Kidney tubule cell (primary cell): ENCODE results near the gene SEC14L1.

Experiments used
- DNase-seq: peaks from one replicate; pipeline ENCODE4 v3.0.0-alpha.2; 2018; ENCODE audit warnings: low spot score

SEC14L1 gene

DNA sequence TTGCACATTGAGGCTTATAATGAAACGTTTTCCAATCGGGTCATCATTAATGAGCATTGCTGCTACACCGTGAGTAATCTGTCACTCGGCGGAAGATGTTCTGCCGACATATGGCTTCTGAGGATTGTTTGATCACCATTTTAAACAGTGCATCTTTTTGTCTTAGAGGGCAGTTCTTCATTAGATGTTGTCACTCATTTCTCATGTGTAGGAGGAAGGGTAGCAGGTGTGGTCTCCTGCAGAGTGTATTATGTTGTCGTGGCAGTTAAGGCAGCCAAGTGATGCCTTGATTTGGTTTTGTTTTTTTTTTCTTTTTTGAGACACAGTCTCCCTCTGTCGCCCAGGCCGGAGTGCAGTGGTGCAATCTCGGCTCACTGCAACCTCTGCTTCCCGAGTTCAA, 50.5 kb downstream of the SEC14L1 start:
- DNase-seq: no peak

GRCh38 chr17:77193653-77194052, 52.9 kb downstream of the SEC14L1 start:
- DNase-seq: no peak

DNA sequence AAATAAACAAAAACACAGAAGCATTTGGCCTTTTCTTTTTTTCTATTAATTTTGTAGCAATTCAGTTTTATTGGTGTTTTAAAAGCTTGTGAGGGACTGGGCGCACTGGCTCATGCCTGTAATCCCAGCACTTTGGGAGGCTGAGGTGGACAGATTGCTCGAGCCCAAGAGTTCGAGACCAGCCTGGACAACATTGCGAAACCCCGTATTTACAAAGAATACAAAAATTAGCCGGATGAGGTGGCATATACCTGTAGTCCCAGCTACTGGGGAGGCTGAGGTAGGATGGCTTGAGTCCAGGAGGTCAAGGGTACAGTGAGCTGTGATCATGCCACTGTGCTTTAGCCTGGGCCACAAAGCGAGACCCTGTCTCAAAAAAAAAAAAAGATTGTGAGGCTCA, 53.4 kb downstream of the SEC14L1 start:
- no peak for DNase-seq

DNA sequence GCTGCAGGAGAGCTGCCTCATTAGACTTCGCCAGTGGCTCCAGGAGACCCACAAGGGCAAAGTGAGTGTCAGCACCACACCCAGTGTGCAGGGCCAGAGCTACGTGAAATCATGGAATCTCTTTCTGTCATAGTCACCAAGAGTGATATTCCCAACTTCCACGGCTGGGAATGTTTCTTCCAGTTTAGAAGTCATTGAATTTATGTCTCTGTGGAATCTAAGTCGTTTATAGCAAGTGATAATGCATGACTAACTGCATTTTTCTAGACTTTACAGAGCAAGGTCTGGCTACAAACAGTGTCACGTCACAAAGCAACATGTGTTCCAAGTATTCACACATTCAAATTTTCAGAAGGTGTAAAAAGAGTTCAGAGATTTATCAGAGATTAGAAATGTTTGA, 55.5 kb downstream of the SEC14L1 start:
- DNase-seq: no peak

GRCh38 chr17:77197115-77197514, 56.3 kb downstream of the SEC14L1 start:
- no peak for DNase-seq

- no peak for DNase-seq
Observed at GRCh38 chr17:77200711-77201110, 59.9 kb downstream of the SEC14L1 start.

- DNase-seq: no peak
Observed at GRCh38 chr17:77203436-77203835, 62.7 kb downstream of the SEC14L1 start.

GRCh38 chr17:77203846-77204245, 63.1 kb downstream of the SEC14L1 start:
- DNase-seq: no peak

DNA sequence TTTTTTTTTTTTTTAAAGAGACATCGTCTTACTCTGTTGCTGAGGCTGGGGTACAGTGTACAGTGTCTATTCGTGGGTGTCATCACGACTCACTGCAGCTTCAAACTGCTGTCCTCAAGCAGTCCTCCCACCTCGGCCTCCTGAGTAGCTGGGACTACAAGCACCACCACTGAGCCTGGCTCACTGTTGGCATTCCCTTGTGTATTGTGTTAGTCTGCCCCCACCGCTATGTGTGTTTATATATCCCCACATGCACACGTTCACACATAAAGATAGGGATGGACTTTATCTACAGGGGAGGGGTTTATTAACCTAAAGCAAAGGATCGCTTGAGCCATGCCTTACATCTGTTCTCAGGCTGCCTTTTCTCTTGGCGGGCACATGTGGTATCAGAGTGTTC, 63.8 kb downstream of the SEC14L1 start:
- no peak for DNase-seq

GRCh38 chr17:77205396-77206125, 64.8 kb downstream of the SEC14L1 start:
- no peak for DNase-seq

DNA sequence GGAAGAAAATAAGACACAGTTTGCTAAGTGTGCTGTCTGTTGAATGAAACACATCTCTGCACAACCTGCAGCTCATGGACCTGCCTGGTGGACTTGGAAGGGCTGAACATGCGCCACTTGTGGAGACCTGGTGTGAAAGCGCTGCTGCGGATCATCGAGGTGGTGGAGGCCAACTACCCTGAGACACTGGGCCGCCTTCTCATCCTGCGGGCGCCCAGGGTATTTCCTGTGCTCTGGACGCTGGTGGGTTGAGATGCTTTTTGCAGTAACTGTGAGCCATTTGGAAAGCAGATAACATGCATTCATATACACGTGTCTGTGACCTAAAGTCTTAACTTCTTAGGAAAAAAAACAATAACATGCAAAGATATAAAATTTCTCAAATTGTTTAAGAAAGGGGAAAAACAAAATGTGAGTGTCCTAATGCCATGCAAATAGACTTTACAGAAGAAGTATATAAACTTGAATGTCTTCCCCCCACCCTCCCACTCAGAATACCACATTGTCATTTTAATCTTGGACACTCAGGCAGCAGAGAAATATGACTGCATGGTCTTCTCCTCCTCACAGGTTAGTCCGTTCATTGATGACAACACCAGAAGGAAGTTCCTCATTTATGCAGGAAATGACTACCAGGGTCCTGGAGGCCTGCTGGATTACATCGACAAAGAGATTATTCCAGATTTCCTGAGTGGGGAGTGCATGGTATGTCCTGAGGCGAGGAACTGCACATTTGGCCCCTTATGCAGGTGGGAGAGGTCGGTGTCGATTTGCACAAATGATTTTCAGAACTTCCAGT, 65.6 kb downstream of the SEC14L1 start:
- DNase-seq: no peak

GRCh38 chr17:77207689-77208216, 67.0 kb downstream of the SEC14L1 start:
- DNase-seq: no peak

DNA sequence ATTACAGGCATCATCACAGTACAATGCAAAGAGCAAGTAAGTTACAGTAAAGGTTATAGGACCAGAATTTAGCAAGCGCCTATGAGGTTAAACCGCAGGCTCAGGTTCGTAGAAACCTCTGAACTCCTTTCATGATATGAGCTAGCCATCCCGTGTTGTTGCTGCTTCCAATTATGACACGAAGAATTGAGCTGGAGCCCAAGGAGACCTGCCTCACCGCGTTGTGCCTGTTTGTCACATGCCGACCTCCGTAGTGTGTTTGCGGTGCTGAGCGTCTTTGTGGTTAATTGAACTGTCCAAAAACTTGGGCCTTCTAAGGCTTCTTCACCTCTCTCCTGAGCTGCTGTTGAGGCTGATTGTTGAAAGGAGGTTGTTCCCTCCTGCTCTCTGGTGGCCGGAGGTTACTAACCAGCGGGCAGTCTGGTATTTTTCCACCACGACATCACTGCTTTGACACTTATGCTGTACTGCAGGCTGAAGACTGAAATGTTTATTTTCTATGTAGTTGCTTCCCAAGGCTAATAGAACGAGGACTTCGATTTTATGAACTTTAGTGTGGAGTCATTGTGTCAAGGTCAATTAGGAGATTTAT, 67.5 kb downstream of the SEC14L1 start:
- DNase-seq: no peak

- DNase-seq: no peak
Observed at GRCh38 chr17:77208856-77209255, 68.1 kb downstream of the SEC14L1 start.

DNA sequence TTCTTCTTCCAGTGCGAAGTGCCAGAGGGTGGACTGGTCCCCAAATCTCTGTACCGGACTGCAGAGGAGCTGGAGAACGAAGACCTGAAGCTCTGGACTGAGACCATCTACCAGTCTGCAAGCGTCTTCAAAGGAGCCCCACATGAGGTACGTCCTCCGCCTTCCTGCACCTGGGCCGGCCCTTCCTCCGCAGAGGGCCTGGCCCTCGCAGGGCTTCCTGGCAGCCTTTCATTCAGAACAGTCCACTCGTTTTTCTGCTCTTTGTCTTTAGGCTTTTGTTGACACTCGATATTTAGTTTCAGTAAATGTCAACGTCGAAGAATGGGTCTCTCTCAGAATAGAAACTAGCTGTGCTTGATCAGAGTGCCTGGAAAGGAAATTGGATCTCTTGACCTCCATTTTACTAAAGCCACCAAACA, 68.6 kb downstream of the SEC14L1 start:
- no peak for DNase-seq

DNA sequence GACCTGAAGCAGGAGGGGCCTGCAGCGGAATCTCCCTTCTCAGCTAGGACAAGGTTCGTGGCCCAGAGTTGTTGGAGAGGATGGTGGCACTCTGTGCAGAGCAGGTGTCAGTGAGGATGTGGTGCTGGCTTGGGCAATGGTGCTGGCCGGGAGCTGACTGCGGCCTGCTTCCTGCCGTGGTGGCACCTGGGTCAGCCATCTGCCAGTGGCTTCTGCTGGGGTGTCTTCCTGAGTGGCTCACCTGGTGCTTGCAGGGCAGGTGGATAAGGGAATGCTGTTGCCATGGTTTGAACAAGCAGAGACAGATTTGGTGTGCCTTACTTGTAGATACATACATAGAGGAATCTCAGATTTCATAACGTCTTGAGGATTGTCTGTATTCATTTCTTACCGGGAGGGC, 69.6 kb downstream of the SEC14L1 start:
- DNase-seq: no peak

DNA sequence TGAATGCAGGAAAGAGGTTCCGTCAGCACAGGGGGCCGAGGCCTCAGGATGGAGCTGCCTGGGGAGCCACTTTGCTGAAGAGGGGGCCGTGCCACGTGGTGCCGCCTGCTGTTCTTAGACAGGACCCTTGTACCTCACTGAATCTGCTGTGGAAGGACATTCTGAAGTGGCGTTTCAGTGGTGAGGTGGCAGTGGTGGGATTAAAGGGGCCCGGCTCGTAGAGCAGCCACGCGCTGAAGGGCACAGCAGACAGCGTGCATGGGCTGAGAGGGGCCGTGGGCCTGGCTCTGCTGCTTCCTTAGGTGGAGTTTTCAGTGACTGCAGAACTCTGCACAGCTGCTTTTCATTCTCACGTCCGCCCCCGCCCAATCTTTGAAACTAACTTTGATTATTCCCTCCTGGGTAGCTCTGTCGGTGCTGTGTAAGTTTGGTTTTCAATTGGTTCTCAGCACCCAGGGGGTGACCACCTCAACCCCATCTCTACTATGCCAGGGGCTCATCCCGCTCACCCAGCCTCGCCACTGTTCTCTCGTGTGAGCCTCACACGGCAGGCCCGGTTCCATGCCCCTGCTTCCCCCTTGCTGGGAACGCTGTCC, 70.3 kb downstream of the SEC14L1 start:
- no peak for DNase-seq

DNA sequence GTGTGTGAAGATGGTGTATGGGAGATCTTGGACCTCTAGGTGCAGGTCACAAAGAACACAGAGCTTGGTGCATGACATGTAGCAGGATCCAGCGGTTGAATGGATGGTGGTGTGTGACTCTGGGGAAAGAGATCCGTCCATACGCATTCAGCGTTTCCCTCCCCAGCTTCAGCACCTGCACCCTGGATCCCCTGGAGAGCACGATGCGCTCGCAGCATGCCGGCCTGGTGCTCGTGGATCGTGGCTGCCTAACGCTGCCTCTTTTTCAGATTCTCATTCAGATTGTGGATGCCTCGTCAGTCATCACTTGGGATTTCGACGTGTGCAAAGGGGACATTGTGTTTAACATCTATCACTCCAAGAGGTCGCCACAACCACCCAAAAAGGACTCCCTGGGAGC, 70.9 kb downstream of the SEC14L1 start:
- DNase-seq: no peak

DNA sequence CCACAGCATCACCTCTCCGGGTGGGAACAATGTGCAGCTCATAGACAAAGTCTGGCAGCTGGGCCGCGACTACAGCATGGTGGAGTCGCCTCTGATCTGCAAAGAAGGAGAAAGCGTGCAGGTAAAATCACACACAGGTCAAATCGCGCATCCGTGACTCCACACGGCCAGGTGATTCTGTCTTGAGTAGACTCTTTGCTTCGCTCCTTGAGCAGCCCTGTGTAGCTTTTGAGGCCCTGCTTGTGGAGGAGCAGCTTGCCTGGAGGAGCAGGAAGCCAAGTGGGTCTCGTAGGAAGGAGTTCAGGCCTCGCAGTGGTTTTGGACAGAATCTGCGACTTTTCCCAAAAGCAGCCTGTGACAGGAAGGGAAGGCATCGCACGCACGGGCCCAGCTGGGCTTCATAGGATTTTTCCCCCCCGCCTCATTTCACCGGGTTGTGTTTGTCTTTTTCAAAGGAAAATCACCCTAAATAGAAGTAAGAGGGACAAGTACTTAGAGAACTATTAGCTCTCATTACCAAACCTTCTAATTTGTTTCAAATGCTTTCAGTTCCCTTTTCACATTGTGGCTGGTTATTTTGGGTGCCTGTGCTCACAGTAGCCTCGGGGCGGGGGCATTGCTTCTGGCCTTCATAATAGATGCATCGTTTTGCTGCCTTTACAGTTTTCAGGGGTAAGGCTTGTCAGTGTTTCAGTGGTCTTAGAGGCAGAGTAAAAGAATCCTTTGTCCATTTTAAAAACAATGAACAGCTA, 71.5 kb downstream of the SEC14L1 start:
- DNase-seq: no peak

- no peak for DNase-seq
Observed at GRCh38 chr17:77212833-77213777, 72.3 kb downstream of the SEC14L1 start.

GRCh38 chr17:77213778-77214132, 73.0 kb downstream of the SEC14L1 start:
- no peak for DNase-seq
